Mucosa of gallbladder (tissue), 1 donor: ENCODE measurements around the gene HECTD4. TPM values are rescaled to one million over a fixed set of nuclear protein-coding genes. Genes with fewer than 3 reads are reported as not detected.

Experiments
- DNase-seq: peaks from one replicate; pipeline ENCODE4 v3.0.0-alpha.2; 2020; ENCODE audit warnings: low spot score
- total RNA-seq: library from RNA; stranded (reverse); gene quantifications from one replicate; pipeline ENCODE4 v1.2.1, GENCODE V29; 2021
- donor health status: DM: no; HTN: no; CAD: no.

Gene HECTD4
- total RNA-seq, 1 donor from 2014 or later = 49.1 TPM

GRCh38 chr12:112322882-112323547 is 59.2 kb downstream of the HECTD4 start:
- no peak for DNase-seq

- no peak for DNase-seq
Measured at GRCh38 chr12:112322441-112322840, 59.8 kb downstream of the HECTD4 start.

GRCh38 chr12:112321245-112321644 is 61.0 kb downstream of the HECTD4 start:
- DNase-seq = no peak

GRCh38 chr12:112319395-112319794 is 62.8 kb downstream of the HECTD4 start:
- no peak for DNase-seq

- no peak for DNase-seq
Measured at GRCh38 chr12:112317481-112317880, 64.8 kb downstream of the HECTD4 start.

- no peak for DNase-seq
Measured at GRCh38 chr12:112314981-112315380, 67.2 kb downstream of the HECTD4 start.

GRCh38 chr12:112309797-112310196 is 72.4 kb downstream of the HECTD4 start:
- DNase-seq = no peak

- DNase-seq = no peak
Measured at GRCh38 chr12:112308652-112309051, 73.6 kb downstream of the HECTD4 start.

GRCh38 chr12:112308161-112308560 is 74.1 kb downstream of the HECTD4 start:
- DNase-seq = no peak

- no peak for DNase-seq
Measured at GRCh38 chr12:112307317-112308011, 74.8 kb downstream of the HECTD4 start.

GRCh38 chr12:112305951-112306350 is 76.3 kb downstream of the HECTD4 start:
- peak; percentile 19 for DNase-seq

GRCh38 chr12:112304436-112304835 is 77.8 kb downstream of the HECTD4 start:
- no peak for DNase-seq

GRCh38 chr12:112303799-112304198 is 78.4 kb downstream of the HECTD4 start:
- DNase-seq = no peak

GRCh38 chr12:112303004-112303403 is 79.2 kb downstream of the HECTD4 start:
- no peak for DNase-seq

GRCh38 chr12:112299704-112300103 is 82.5 kb downstream of the HECTD4 start:
- no peak for DNase-seq

GRCh38 chr12:112297188-112297587 is 85.0 kb downstream of the HECTD4 start:
- DNase-seq = no peak

- no peak for DNase-seq
Measured at GRCh38 chr12:112296183-112296582, 86.0 kb downstream of the HECTD4 start.

GRCh38 chr12:112294793-112295192 is 87.4 kb downstream of the HECTD4 start:
- DNase-seq = no peak

GRCh38 chr12:112288638-112289037 is 93.6 kb downstream of the HECTD4 start:
- no peak for DNase-seq

- peak; percentile 35 for DNase-seq
Measured at GRCh38 chr12:112285600-112286401, 96.4 kb downstream of the HECTD4 start.

GRCh38 chr12:112283546-112283945 is 98.7 kb downstream of the HECTD4 start:
- no peak for DNase-seq

- no peak for DNase-seq
Measured at GRCh38 chr12:112282920-112283319, 99.3 kb downstream of the HECTD4 start.

GRCh38 chr12:112275836-112276235 is 106.4 kb downstream of the HECTD4 start:
- no peak for DNase-seq
